ENCODE data around the gene ABLIM2. TPM values are rescaled to one million over a fixed set of nuclear protein-coding genes. Genes with fewer than 3 reads are reported as not detected.

ABLIM2 gene
- total RNA-seq, 1 experiment from 2014 or later: 6.1 TPM

GRCh38 chr4:8047837-8048678, 110.6 kb downstream of the ABLIM2 start:
- Histone ChIP-seq H3K9me3 (ENCODE audit: control insufficient read depth in 1 of 2, insufficient read depth in 1 of 2, low read depth in 1 of 2, low read length in 2 of 2) (no peaks in the 10 kb centered on the region), H3K27me3 (ENCODE audit: insufficient read depth, low read length) (no peaks in the 10 kb centered on the region), H2AFZ (ENCODE audit: low read depth, low read length, poor library complexity, severe bottlenecking) (no peak overlapping the region), H3K4me2 (ENCODE audit: low read length) (no peak overlapping the region), H3K4me3 (replicated peaks in 1 of 2; ENCODE audit: low read depth in 1 of 2, low read length in 2 of 2) (no peak overlapping the region), H3K36me3 (ENCODE audit: control insufficient read depth in 1 of 2, insufficient read depth in 2 of 2, low read length in 2 of 2) (no peaks in the 10 kb centered on the region), H4K20me1 (ENCODE audit: insufficient read depth) (no peaks in the 10 kb centered on the region), H3K4me1 (ENCODE audit: control insufficient read depth in 1 of 2, insufficient read depth in 2 of 2, low read length in 2 of 2) (no peaks in the 10 kb centered on the region; a peak in 1 of 4 replicates), H3K79me2 (ENCODE audit: insufficient read depth, low read length) (no peaks in the 10 kb centered on the region), H3K27ac (ENCODE audit: low read depth, low read length) (no peak overlapping the region), H3K9ac (ENCODE audit: low read length) (no peak overlapping the region), H3K9me2 (ENCODE audit: insufficient read depth) (no peaks in the 10 kb centered on the region)
- no peak for TF ChIP-seq TCF7L2 (IDR thresholded peaks at IDR 0.05; ENCODE audit: borderline replicate concordance, extremely low read depth, insufficient read depth, insufficient read length)
- no peak for TF ChIP-seq EZH2phosphoT487 (IDR thresholded peaks at IDR 0.05; ENCODE audit: borderline replicate concordance)
- no peak for TF ChIP-seq ZFX (IDR thresholded peaks at IDR 0.05)
- TF ChIP-seq, protein P1, sequence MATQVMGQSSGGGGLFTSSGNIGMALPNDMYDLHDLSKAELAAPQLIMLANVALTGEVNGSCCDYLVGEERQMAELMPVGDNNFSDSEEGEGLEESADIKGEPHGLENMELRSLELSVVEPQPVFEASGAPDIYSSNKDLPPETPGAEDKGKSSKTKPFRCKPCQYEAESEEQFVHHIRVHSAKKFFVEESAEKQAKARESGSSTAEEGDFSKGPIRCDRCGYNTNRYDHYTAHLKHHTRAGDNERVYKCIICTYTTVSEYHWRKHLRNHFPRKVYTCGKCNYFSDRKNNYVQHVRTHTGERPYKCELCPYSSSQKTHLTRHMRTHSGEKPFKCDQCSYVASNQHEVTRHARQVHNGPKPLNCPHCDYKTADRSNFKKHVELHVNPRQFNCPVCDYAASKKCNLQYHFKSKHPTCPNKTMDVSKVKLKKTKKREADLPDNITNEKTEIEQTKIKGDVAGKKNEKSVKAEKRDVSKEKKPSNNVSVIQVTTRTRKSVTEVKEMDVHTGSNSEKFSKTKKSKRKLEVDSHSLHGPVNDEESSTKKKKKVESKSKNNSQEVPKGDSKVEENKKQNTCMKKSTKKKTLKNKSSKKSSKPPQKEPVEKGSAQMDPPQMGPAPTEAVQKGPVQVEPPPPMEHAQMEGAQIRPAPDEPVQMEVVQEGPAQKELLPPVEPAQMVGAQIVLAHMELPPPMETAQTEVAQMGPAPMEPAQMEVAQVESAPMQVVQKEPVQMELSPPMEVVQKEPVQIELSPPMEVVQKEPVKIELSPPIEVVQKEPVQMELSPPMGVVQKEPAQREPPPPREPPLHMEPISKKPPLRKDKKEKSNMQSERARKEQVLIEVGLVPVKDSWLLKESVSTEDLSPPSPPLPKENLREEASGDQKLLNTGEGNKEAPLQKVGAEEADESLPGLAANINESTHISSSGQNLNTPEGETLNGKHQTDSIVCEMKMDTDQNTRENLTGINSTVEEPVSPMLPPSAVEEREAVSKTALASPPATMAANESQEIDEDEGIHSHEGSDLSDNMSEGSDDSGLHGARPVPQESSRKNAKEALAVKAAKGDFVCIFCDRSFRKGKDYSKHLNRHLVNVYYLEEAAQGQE (IDR thresholded peaks at IDR 0.05; ENCODE audit: low read depth): no peak
- no peak for TF ChIP-seq SIN3A (IDR thresholded peaks at IDR 0.05; ENCODE audit: low read depth)
- RAD21 ChIA-PET (ENCODE audit: low non-redundant PET in 1 of 2, low total read pairs in 2 of 2, uncharacterized antibody in 2 of 2, unreplicated experiment in 2 of 2): interaction anchor here in 1 of 2 experiments (0.6 kb wide), 1 partner anchor 953 kb away, joined by 7 read pairs; no protein-coding TSS in a partner anchor
- intact Hi-C loops (cut with micrococcal nuclease): no loop called here
- no TSS peak for BruUV-seq (replicated peaks)
- ATAC-seq (no peak), DNase-seq (ENCODE audit: low read depth, low spot score) (no peak)
- POLR2A ChIA-PET: no interaction called here
- CTCF ChIA-PET: no interaction called here
